SU-DHL-6 (cell line): Measurements from ENCODE around the gene MAP3K8.

Source experiments
- H2AFZ ChIP-seq: fragments of 200-600 bp; sonication (generic); 2 replicates; pipeline ENCODE4 v1.6.1; 2014; ENCODE audit warnings: low read depth, mild to moderate bottlenecking, moderate library complexity, mixed read lengths, antibody characterized with exemption, low read length; ENCODE audit not compliant: severe bottlenecking
- H3F3A ChIP-seq: fragments of 200-600 bp; shearing (Covaris generic); 2 replicates; pipeline ENCODE4 v1.6.0; 2016; ENCODE audit warnings: antibody characterized with exemption, mild to moderate bottlenecking; ENCODE audit not compliant: insufficient read depth
- H3K27ac ChIP-seq: fragments of 200-600 bp; sonication (generic); 2 replicates; pipeline ENCODE4 v1.5.1; 2016; ENCODE audit warnings: low read depth, mild to moderate bottlenecking, low read length, moderate library complexity, mixed read lengths
- H3K27me3 ChIP-seq: fragments of 200-600 bp; sonication (generic), shearing (Covaris generic); 2 replicates; pipeline ENCODE4 v1.6.0; 2014; ENCODE audit warnings: mild to moderate bottlenecking, low read length
- H3K36me3 ChIP-seq: fragments of 200-600 bp; sonication (generic); 2 replicates; pipeline ENCODE4 v1.6.1; 2014; ENCODE audit warnings: mild to moderate bottlenecking, low read length, mixed read lengths
- H3K4me2 ChIP-seq: fragments of 300-600, 200-600 bp; shearing (Covaris generic), sonication (generic); 2 replicates; pipeline ENCODE4 v1.6.0; 2014; ENCODE audit warnings: low read length, low read depth, mild to moderate bottlenecking; ENCODE audit not compliant: poor library complexity, severe bottlenecking
- H3K4me3 ChIP-seq: fragments of 200-600 bp; sonication (generic); 2 replicates; pipeline ENCODE4 v1.5.1; 2014; ENCODE audit warnings: antibody characterized with exemption, low read length, mild to moderate bottlenecking, mixed read lengths; ENCODE audit not compliant: insufficient read depth, poor library complexity, severe bottlenecking
- H3K79me2 ChIP-seq: fragments of 200-600 bp; sonication (generic); 2 replicates; pipeline ENCODE4 v1.6.1; 2014; ENCODE audit warnings: mild to moderate bottlenecking, low read length, moderate library complexity; ENCODE audit not compliant: insufficient read depth
- H3K9ac ChIP-seq: fragments of 200-600 bp; sonication (generic); 2 replicates; pipeline ENCODE4 v1.7.0; 2014; ENCODE audit warnings: mild to moderate bottlenecking, low read length
- H3K9me2 ChIP-seq: fragments of 200-600 bp; sonication (generic); replicated peaks from 2 replicates; pipeline ENCODE4 v1.6.1; 2014; ENCODE audit warnings: low read length; ENCODE audit not compliant: insufficient read depth
- H3K9me3 ChIP-seq: fragments of 200-600 bp; sonication (generic); 2 replicates; pipeline ENCODE4 v1.6.1; 2014; ENCODE audit warnings: low read length, mixed read lengths; ENCODE audit not compliant: insufficient read depth
- H4K20me1 ChIP-seq: fragments of 200-600 bp; sonication (generic); 2 replicates; pipeline ENCODE4 v1.6.1; 2014; ENCODE audit warnings: low read depth, mild to moderate bottlenecking, antibody characterized with exemption, low read length, moderate library complexity, mixed read lengths
- EZH2phosphoT487 ChIP-seq: fragments of 200-600 bp; sonication (generic), shearing (Covaris generic); conservative IDR thresholded peaks from 2 replicates; pipeline ENCODE4 v1.6.1; 2018; ENCODE audit warnings: mild to moderate bottlenecking, antibody characterized with exemption, low read length, moderate library complexity, mixed read lengths
- TF ChIP-seq, protein P1 (sequence below): fragments of 200-600 bp; sonication (generic); IDR thresholded peaks from one replicate; pipeline ENCODE4 v1.5.1; 2017; ENCODE audit warnings: antibody characterized with exemption, mild to moderate bottlenecking, low read length, moderate library complexity; ENCODE audit not compliant: insufficient read depth, poor library complexity, severe bottlenecking

Gene MAP3K8

DNA sequence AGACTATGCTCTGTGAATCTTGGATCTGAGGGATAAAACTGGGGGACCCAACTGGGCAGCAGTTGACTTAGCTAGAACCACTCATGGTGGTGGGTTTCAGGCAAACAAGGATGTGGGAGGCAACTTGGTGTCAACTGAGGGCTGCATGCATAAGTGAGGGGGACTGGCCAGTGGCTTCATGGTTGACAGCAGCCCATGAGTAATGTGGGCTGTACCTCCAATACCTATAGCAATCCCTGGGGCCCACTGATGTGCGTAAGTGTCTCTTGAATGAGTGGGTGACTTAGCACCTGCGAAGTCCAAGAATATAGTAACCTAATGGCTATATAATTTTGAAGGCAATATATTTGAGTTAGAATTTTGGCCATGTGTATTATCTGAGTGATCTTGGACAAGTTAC lies 13.7 kb upstream of the MAP3K8 start:
- H3K9ac ChIP-seq: no peak overlapping the region
- no peak overlapping the region for H3K4me3 ChIP-seq
- H3K4me2 ChIP-seq: no peak overlapping the region
- no peaks in the 10 kb centered on the region for H3K27me3 ChIP-seq
- H3K79me2 ChIP-seq: no peaks in the 10 kb centered on the region
- H3K9me2 ChIP-seq: no peaks in the 10 kb centered on the region
- H3F3A ChIP-seq: no peaks in the 10 kb centered on the region
- H3K9me3 ChIP-seq: no peaks in the 10 kb centered on the region
- no peaks in the 10 kb centered on the region for H3K36me3 ChIP-seq
- no peak overlapping the region for H2AFZ ChIP-seq
- TF ChIP-seq EZH2phosphoT487: no peak
- TF ChIP-seq, protein P1, sequence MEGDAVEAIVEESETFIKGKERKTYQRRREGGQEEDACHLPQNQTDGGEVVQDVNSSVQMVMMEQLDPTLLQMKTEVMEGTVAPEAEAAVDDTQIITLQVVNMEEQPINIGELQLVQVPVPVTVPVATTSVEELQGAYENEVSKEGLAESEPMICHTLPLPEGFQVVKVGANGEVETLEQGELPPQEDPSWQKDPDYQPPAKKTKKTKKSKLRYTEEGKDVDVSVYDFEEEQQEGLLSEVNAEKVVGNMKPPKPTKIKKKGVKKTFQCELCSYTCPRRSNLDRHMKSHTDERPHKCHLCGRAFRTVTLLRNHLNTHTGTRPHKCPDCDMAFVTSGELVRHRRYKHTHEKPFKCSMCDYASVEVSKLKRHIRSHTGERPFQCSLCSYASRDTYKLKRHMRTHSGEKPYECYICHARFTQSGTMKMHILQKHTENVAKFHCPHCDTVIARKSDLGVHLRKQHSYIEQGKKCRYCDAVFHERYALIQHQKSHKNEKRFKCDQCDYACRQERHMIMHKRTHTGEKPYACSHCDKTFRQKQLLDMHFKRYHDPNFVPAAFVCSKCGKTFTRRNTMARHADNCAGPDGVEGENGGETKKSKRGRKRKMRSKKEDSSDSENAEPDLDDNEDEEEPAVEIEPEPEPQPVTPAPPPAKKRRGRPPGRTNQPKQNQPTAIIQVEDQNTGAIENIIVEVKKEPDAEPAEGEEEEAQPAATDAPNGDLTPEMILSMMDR: no peak
- no peaks in the 10 kb centered on the region for H4K20me1 ChIP-seq
- no peak overlapping the region for H3K27ac ChIP-seq

DNA sequence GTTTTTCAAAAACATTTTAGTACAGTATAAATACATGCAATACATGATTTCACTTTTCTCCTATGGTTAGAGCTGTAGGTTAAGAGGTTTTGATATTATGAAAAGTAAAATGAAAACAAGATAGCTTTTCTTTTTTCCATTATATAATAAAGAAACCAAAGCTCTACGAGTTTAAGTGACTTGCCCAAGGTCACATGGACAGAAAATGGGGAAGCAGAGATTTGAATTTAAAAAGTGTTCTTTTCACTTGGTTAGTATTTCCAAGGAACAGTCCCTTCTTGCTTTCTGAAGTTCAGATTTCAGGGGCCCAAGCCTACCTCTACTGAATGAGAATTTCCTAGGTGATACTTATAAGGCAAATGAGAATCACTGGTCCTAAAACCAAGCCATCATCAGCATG lies 13.2 kb upstream of the MAP3K8 start:
- H3K4me3 ChIP-seq: no peak overlapping the region
- no peak overlapping the region for H3K4me2 ChIP-seq
- TF ChIP-seq EZH2phosphoT487: no peak
- TF ChIP-seq, protein P1: no peak

DNA sequence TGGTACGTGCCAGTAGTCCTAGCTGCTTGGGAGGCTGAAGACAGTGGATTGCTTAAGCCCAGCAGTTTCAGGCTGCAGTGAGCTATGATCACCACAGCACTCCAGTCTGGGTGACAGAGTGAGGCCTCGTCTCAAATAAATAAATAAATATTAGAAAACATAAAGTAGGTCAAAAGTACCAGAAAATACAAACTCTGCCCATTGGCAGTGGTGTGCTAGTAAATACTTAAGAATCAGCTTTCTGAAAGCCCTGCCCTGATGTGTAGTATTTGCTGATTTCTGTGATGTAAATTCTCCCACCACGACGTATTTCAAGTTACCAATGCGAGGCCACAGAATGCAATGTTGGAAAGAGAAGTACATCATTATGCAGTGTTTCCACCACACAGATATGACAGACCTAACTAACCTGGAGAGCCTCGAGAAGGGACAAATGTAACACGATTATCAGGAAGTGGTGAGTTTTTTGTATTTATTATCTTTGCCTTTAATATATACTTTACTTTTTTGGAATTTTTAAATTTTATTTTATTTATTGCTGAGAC lies 11.8 kb upstream of the MAP3K8 start:
- H3K9me2 ChIP-seq: no peaks in the 10 kb centered on the region
- H3K9ac ChIP-seq: no peak overlapping the region
- no peak for TF ChIP-seq EZH2phosphoT487
- TF ChIP-seq, protein P1: no peak
- no peaks in the 10 kb centered on the region for H3K79me2 ChIP-seq
- H3K27ac ChIP-seq: no peak overlapping the region
- no peaks in the 10 kb centered on the region for H3K36me3 ChIP-seq
- no peaks in the 10 kb centered on the region for H3K9me3 ChIP-seq
- no peaks in the 10 kb centered on the region for H4K20me1 ChIP-seq
- H3K27me3 ChIP-seq: no peaks in the 10 kb centered on the region
- H3K4me2 ChIP-seq: no peak overlapping the region
- H2AFZ ChIP-seq: no peak overlapping the region
- H3F3A ChIP-seq: no peaks in the 10 kb centered on the region
- no peak overlapping the region for H3K4me3 ChIP-seq

More for the DNA sequence above, 13.2 kb upstream of the MAP3K8 start:
- Histone ChIP-seq H3K79me2 (no peaks in the 10 kb centered on the region), H3K27ac (no peak overlapping the region), H3K36me3 (no peaks in the 10 kb centered on the region), H4K20me1 (no peaks in the 10 kb centered on the region), H2AFZ (no peak overlapping the region), H3K9me2 (no peaks in the 10 kb centered on the region), H3K9me3 (no peaks in the 10 kb centered on the region), H3K27me3 (no peaks in the 10 kb centered on the region), H3K9ac (no peak overlapping the region), H3F3A (no peaks in the 10 kb centered on the region)
